Cardiac muscle cell (in vitro differentiated cells and primary cell): ENCODE data around the gene DDIT4L. TPM values are rescaled to one million over a fixed set of nuclear protein-coding genes. Genes with fewer than 3 reads are reported as not detected.
"Not testable (repeated sequence)": the region's sequence is repeated elsewhere in the genome, so short reads cannot be mapped to it uniquely, and the experiment has no call there.

Experiments
- DNase-seq, 2 donors: peaks; one replicate each; pipeline versions ENCODE4 v3.0.0 to v3.0.0-alpha.2; 2010 to 2017; ENCODE audit warnings: low read depth in 1 of 2, low spot score in 1 of 2
- H3K27ac ChIP-seq: fragments of 200-600 bp; sonication (generic); 2 replicates; pipeline ENCODE4 v1.5.1; 2016
- H3K27me3 ChIP-seq: fragments of 200-600 bp; sonication (generic); 2 replicates; pipeline ENCODE4 v1.6.0; 2016; ENCODE audit warnings: control low read depth
- H3K36me3 ChIP-seq: fragments of 200-600 bp; sonication (generic); 2 replicates; pipeline ENCODE4 v1.5.1; 2016; ENCODE audit warnings: control low read depth
- H3K4me1 ChIP-seq: fragments of 200-600 bp; sonication (generic); 2 replicates; pipeline ENCODE4 v1.8.1; 2017; ENCODE audit warnings: low read depth, mild to moderate bottlenecking, mixed run types
- H3K4me3 ChIP-seq: fragments of 200-600 bp; sonication (generic); 2 replicates; pipeline ENCODE4 v1.5.1; 2016; ENCODE audit warnings: mild to moderate bottlenecking
- H3K9me3 ChIP-seq: fragments of 200-600 bp; sonication (generic); 2 replicates; pipeline ENCODE4 v1.5.1; 2017; ENCODE audit warnings: low read depth, mild to moderate bottlenecking, control low read depth
- polyA plus RNA-seq: library from polyadenylated mRNA; unstranded; fragments of >200 nt; fragmentation: Nextera tagmentation; extraction: Ambion mirVana; gene quantifications from 2 replicates; pipeline ENCODE4 v1.2.1, GENCODE V29; 2016
- total RNA-seq: library from RNA; depleted of rRNA; stranded (reverse); fragments of >200 nt; gene quantifications from 2 replicates; pipeline ENCODE4 v1.2.3, GENCODE V29; 2016
- TF ChIP-seq, protein P1 (sequence below): IDR thresholded peaks from 2 replicates; pipeline ENCODE4 v1.5.1; 2012; ENCODE audit warnings: low read depth, mild to moderate bottlenecking, low read length

DDIT4L gene
- total and polyA plus RNA-seq, 2 experiments from 2014 or later = 4.6 to 5.0 TPM

DNA sequence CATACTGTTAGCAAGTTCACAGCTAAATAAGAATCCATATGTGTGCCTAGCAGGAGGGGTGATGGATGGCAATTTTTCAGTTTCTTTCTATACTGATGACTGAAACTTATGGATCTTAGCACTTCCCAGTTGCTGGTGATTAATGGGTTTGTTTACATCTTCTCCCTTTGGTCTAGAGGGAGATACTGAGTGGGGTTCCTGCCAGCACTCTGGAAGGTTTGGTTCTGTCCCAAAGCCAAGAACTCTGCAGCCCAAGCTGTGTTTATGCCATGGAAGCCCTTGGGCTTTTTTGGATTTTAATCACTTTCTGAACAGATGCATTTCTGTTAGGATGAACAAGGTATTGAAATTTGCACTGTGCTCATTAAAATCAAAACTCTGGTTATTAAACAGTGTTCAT lies 43.5 kb downstream of the DDIT4L start:
- Histone ChIP-seq H3K9me3 (no peaks in the 10 kb centered on the region), H3K4me3 (no peak overlapping the region), H3K36me3 (no peaks in the 10 kb centered on the region), H3K27ac (no peak overlapping the region), H3K4me1 (no peaks in the 10 kb centered on the region), H3K27me3 (no peaks in the 10 kb centered on the region)
- TF ChIP-seq, protein P1, sequence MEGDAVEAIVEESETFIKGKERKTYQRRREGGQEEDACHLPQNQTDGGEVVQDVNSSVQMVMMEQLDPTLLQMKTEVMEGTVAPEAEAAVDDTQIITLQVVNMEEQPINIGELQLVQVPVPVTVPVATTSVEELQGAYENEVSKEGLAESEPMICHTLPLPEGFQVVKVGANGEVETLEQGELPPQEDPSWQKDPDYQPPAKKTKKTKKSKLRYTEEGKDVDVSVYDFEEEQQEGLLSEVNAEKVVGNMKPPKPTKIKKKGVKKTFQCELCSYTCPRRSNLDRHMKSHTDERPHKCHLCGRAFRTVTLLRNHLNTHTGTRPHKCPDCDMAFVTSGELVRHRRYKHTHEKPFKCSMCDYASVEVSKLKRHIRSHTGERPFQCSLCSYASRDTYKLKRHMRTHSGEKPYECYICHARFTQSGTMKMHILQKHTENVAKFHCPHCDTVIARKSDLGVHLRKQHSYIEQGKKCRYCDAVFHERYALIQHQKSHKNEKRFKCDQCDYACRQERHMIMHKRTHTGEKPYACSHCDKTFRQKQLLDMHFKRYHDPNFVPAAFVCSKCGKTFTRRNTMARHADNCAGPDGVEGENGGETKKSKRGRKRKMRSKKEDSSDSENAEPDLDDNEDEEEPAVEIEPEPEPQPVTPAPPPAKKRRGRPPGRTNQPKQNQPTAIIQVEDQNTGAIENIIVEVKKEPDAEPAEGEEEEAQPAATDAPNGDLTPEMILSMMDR = no peak
- no peak for DNase-seq

DNA sequence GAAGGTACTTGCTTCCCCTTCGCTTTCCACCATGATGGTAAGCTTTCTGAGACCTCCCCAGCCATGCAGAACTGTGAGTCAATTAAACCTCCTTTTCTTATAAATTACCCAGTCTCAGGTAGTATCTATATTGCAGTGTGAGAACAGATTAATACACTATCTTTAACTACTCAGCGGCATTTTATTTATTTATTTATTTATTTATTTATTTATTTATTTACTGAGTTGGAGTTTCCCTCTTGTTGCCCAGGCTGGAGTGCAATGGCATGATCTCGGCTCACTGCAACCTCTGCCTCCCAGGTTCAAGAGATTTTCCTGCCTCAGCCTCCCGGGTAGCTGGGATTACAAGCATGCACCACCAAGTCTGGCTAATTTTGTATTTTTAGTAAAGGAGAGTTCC lies 52.9 kb downstream of the DDIT4L start:
- not testable (repeated sequence) for H3K4me1 ChIP-seq, H3K36me3 ChIP-seq, H3K4me3 ChIP-seq, DNase-seq, H3K27ac ChIP-seq, H3K9me3 ChIP-seq, H3K27me3 ChIP-seq

Other genes with a start within 250 kb of the DDIT4L start
- 15.3 and 25.5 TPM in 2 replicates for gene DNAJB14, start 243.8 kb downstream of the DDIT4L start, total RNA-seq
- gene DNAJB14, start 243.8 kb downstream of the DDIT4L start, polyA plus RNA-seq = 18.1 and 24.6 TPM in 2 replicates
- gene H2AZ1, start 240.2 kb downstream of the DDIT4L start, total RNA-seq = 123 and 130 TPM in 2 replicates
- 452 and 530 TPM in 2 replicates for gene H2AZ1, start 240.2 kb downstream of the DDIT4L start, polyA plus RNA-seq